CD4-positive, alpha-beta T cell (primary cell): ENCODE results near the gene NCBP2. TPM values are rescaled to one million over a fixed set of nuclear protein-coding genes. Genes with fewer than 3 reads are reported as not detected.

Experiments
- ATAC-seq: fragments of 200-7000 bp; cut with Tn5 transposase; one replicate; pipeline ENCODE4 v1.10.0; 2022; ENCODE audit warnings: mild to moderate bottlenecking; ENCODE audit not compliant: poor library complexity
- CTCF ChIA-PET: fragments of 350-600 bp; sonication (Branson Sonifier 250); formaldehyde crosslinking; loops from one replicate; lab custom pipeline; 2021; ENCODE audit warnings: antibody characterized with exemption, inconsistent platforms; lab: Charles Lee
- POLR2A ChIA-PET: fragments of 350-600 bp; sonication (Branson Sonifier 250); formaldehyde crosslinking; loops from one replicate; lab custom pipeline; 2021; ENCODE audit warnings: antibody characterized with exemption, inconsistent platforms; lab: Charles Lee
- DNase-seq, 14 experiments: peaks; one replicate each; pipeline ENCODE4 v3.0.0-alpha.2; 2013 to 2020; ENCODE audit warnings: mixed read lengths in 2 of 14
- H3K27ac ChIP-seq, 2 donors: one replicate each; pipeline versions ENCODE4 v1.5.1 to v1.7.0; 2013; ENCODE audit warnings: low read length in 2 of 2, low read depth in 1 of 2, mild to moderate bottlenecking in 1 of 2
- H3K27me3 ChIP-seq, 2 experiments: 1 replicate in 1 of 2; 2 replicates in 1 of 2; pipeline versions ENCODE4 v1.6.1 to v1.7.0; 2013; ENCODE audit warnings: low read length in 2 of 2, control low read depth in 1 of 2, mild to moderate bottlenecking in 1 of 2, moderate library complexity in 1 of 2; ENCODE audit not compliant: insufficient read depth in 2 of 2, control insufficient read depth in 1 of 2
- H3K36me3 ChIP-seq: one replicate; pipeline ENCODE4 v1.6.1; 2013; ENCODE audit warnings: low read length, control low read depth; ENCODE audit not compliant: insufficient read depth
- H3K4me1 ChIP-seq: one replicate; pipeline ENCODE4 v1.6.1; 2013; ENCODE audit warnings: low read length, control low read depth; ENCODE audit not compliant: insufficient read depth
- H3K4me3 ChIP-seq: one replicate; pipeline ENCODE4 v1.5.1; 2013; ENCODE audit warnings: mild to moderate bottlenecking, low read length, moderate library complexity
- H3K9me3 ChIP-seq, 2 experiments: 1 replicate in 1 of 2; 2 replicates in 1 of 2; pipeline versions ENCODE4 v1.6.1 to v1.7.0; 2013; ENCODE audit warnings: low read length in 2 of 2, mild to moderate bottlenecking in 2 of 2, control low read depth in 1 of 2, moderate library complexity in 1 of 2; ENCODE audit not compliant: control insufficient read depth in 1 of 2, insufficient read depth in 1 of 2
- H3K27ac Mint-ChIP-seq: one replicate; pipeline ENCODE4 v1.8.0; 2020; ENCODE audit warnings: mixed read lengths
- H3K27me3 Mint-ChIP-seq: one replicate; pipeline ENCODE4 v1.8.0; 2021; ENCODE audit warnings: mixed read lengths
- H3K36me3 Mint-ChIP-seq: one replicate; pipeline ENCODE4 v1.8.0; 2021; ENCODE audit warnings: low read depth, mixed read lengths
- H3K4me1 Mint-ChIP-seq: one replicate; pipeline ENCODE4 v1.8.0; 2021; ENCODE audit warnings: low read depth, mixed read lengths
- H3K4me3 Mint-ChIP-seq: one replicate; pipeline ENCODE4 v1.8.0; 2020; ENCODE audit warnings: mild to moderate bottlenecking, mixed read lengths
- H3K9me3 Mint-ChIP-seq: one replicate; pipeline ENCODE4 v1.8.0; 2020; ENCODE audit warnings: mixed read lengths
- intact Hi-C, 2 experiments: fragments of 100-400 bp; cut with DNase I in 1 of 2; cut with micrococcal nuclease in 1 of 2; formaldehyde crosslinking; loops; one replicate each; pipeline versions ENCODE4 v1.15.1 to v1.9.0; 2023 to 2025; cut with DNase I, micrococcal nuclease
- total RNA-seq, 174 experiments: library from RNA in 2 of 174; stranded (reverse) in 2 of 174; gene quantifications; one replicate each; pipeline ENCODE4 v1.2.3 and lab custom pipeline; 2021 to 2026
- TF ChIP-seq, protein P1 (sequence below): fragments of 200-600 bp; IDR thresholded peaks from one replicate; pipeline ENCODE4 v1.8.0; 2022; ENCODE audit warnings: antibody characterized with exemption, mild to moderate bottlenecking

Gene NCBP2
- total RNA-seq, 2 experiments from 2014 or later = 41.4 to 44.6 TPM

DNA sequence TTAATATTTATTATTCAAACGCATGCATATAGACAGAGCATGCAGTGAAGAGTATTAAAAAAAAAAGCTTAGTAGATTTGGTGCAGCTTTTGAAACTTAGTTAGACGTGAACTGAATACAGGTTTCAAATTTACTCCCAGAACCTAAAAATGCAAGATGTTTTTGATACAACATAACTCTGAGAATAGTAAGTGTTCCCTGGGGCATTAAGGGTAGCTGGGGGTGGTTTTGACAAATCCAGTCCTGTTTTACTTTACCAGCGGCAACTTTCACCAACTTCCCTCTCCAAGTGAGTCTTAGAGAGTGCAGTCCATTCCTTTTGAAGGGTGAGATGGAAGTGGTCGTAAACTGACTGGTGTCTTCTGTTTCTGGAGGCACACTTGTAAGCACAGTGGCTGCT, 11.2 kb downstream of the NCBP2 start:
- no peaks in the 10 kb centered on the region for H3K4me1 Mint-ChIP-seq
- Histone ChIP-seq H3K27me3 (no peaks in the 10 kb centered on the region), H3K36me3 (peaks cover 60% of the 10 kb centered on the region), H3K4me3 (no peak overlapping the region), H3K4me1 (no peaks in the 10 kb centered on the region), H3K27ac (no peak overlapping the region), H3K9me3 (no peaks in the 10 kb centered on the region)
- no peaks in the 10 kb centered on the region for H3K9me3 Mint-ChIP-seq
- no peak overlapping the region for H3K4me3 Mint-ChIP-seq
- ChIA-PET CTCF (interaction anchor here (0.7 to 1.2 kb wide), 2 partner anchors 11 to 975 kb away, joined by 3 to 4 read pairs; partner anchors contain the start of gene NCBP2), POLR2A (interaction anchor here (1.0 kb wide), 1 partner anchor 11 kb away, joined by 3 read pairs; the partner anchor contains the start of gene NCBP2)
- intact Hi-C loops = no loop called here
- no peak overlapping the region for H3K27ac Mint-ChIP-seq
- ATAC-seq (no peak), DNase-seq (no peak)
- H3K27me3 Mint-ChIP-seq = no peaks in the 10 kb centered on the region
- TF ChIP-seq, protein P1, sequence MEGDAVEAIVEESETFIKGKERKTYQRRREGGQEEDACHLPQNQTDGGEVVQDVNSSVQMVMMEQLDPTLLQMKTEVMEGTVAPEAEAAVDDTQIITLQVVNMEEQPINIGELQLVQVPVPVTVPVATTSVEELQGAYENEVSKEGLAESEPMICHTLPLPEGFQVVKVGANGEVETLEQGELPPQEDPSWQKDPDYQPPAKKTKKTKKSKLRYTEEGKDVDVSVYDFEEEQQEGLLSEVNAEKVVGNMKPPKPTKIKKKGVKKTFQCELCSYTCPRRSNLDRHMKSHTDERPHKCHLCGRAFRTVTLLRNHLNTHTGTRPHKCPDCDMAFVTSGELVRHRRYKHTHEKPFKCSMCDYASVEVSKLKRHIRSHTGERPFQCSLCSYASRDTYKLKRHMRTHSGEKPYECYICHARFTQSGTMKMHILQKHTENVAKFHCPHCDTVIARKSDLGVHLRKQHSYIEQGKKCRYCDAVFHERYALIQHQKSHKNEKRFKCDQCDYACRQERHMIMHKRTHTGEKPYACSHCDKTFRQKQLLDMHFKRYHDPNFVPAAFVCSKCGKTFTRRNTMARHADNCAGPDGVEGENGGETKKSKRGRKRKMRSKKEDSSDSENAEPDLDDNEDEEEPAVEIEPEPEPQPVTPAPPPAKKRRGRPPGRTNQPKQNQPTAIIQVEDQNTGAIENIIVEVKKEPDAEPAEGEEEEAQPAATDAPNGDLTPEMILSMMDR = no peak
- peaks cover 87% of the 10 kb centered on the region for H3K36me3 Mint-ChIP-seq

DNA sequence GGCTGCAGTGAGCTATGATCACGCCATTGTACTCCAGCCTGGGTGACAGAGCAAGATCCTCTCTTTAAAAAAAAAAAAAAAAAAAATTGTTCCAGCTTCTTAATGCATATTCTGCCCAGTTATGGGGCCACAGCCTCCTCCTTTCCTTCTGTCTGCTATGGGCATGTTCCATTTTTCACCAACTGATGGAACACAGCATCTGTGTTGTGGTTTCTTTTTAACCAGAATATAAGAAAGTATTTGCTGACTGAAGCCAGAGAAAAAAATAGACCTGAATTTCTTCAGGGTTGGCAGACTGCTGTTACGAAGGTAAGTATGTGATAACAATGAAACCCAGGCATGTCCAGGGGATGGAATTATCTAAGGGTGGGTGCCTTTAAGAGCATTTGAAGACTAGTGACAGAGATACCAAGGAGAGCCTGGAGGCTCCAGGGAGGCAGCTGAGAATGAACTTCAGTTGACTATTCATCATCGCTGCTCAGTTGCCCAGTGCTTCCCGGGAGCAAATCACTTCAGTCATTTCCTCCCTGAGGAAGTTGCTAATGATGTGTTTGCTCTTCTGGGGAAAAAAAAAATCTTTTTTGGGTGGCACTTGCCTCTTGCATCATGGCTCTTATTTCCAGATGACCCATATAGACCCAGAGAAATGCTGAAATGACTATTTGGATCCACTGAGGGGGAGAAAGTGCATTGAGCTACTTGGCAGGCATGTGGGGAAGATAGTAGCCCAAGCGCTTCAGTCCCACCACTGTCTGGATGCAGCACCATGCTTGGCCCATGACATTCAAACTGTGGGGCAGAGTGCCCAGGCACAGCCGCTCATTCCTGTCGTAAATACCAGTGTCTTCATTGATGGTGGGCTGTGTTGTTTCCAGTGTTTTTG, 14.5 kb downstream of the NCBP2 start:
- TF ChIP-seq, protein P1 = no peak
- POLR2A ChIA-PET = interaction anchor here (0.6 kb wide), 1 partner anchor 56 kb away, joined by 3 read pairs; no protein-coding TSS in a partner anchor
- H3K4me1 ChIP-seq = no peaks in the 10 kb centered on the region
- peaks cover 42% of the 10 kb centered on the region for H3K36me3 ChIP-seq
- DNase-seq (no peak), ATAC-seq (no peak)
- no peaks in the 10 kb centered on the region for H3K27me3 ChIP-seq
- CTCF ChIA-PET = no interaction called here
- no peaks in the 10 kb centered on the region for H3K27me3 Mint-ChIP-seq
- no peaks in the 10 kb centered on the region for H3K4me1 Mint-ChIP-seq
- no peak overlapping the region for H3K4me3 ChIP-seq
- no peak overlapping the region for H3K4me3 Mint-ChIP-seq
- no peaks in the 10 kb centered on the region for H3K9me3 ChIP-seq
- intact Hi-C loops = no loop called here
- H3K27ac ChIP-seq = no peak overlapping the region
- H3K9me3 Mint-ChIP-seq = no peaks in the 10 kb centered on the region
- no peak overlapping the region for H3K27ac Mint-ChIP-seq
- peaks cover 80% of the 10 kb centered on the region for H3K36me3 Mint-ChIP-seq

GRCh38 chr3:196920733-196921132, 21.6 kb downstream of the NCBP2 start:
- TF ChIP-seq, protein P1 = no peak
- Mint-ChIP-seq H3K36me3 (peaks cover 45% of the 10 kb centered on the region), H3K27ac (no peak overlapping the region), H3K27me3 (no peaks in the 10 kb centered on the region), H3K9me3 (no peaks in the 10 kb centered on the region), H3K4me1 (no peaks in the 10 kb centered on the region), H3K4me3 (no peak overlapping the region)
- Histone ChIP-seq H3K36me3 (peaks cover 16% of the 10 kb centered on the region), H3K4me1 (no peaks in the 10 kb centered on the region), H3K4me3 (no peak overlapping the region), H3K27me3 (no peaks in the 10 kb centered on the region), H3K27ac (no peak overlapping the region), H3K9me3 (no peaks in the 10 kb centered on the region)
- ATAC-seq (no peak), DNase-seq (peak in 1 of 14 experiments; percentile 19)
- intact Hi-C loops = no loop called here
- POLR2A ChIA-PET = no interaction called here
- CTCF ChIA-PET = no interaction called here
